Measurements from ENCODE around the gene SECISBP2.

The SECISBP2 gene

DNA sequence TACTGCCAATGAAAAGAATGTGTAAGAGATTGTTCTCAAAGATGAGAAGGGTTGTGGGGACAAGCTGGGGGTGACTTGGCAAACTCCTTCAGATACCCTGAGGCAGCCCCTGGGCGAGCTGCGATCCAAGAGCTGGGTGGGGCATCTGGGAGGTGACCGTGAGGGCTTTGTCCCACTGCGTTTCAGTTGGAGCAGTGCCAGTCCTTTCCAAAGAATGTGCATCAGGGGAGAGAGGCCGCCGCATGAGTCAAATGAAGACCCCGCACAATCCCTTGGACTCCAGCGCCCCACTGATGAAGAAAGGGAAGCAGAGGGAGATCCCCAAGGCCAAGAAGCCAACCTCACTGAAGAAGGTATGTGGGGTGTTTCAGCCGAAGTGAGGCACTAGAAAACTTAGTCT, 28.4 kb downstream of the SECISBP2 start:
- Histone ChIP-seq H3K4me1 (ENCODE audit: control insufficient read depth, insufficient read depth, low read length) (no peaks in the 10 kb centered on the region), H3K27ac (ENCODE audit: extremely low read depth, low read depth, low read length) (no peak overlapping the region), H3K36me3 (ENCODE audit: control insufficient read depth in 2 of 2, insufficient read depth in 1 of 2, low read length in 2 of 2) (peaks cover 8 to 96% of the 10 kb centered on the region in 2 experiments), H3K9me3 (ENCODE audit: control insufficient read depth, insufficient read depth, low read depth, low read length) (no peaks in the 10 kb centered on the region), H3K4me3 (ENCODE audit: low read depth, low read length) (no peak overlapping the region)
- ChIA-PET CTCF (interaction anchor here (0.7 to 1.0 kb wide), 4 partner anchors 42 to 955 kb away, joined by 3 read pairs; no protein-coding TSS in a partner anchor), POLR2A (no interaction called here)
- TF ChIP-seq ZNF184 (tag by site-specific recombination; IDR thresholded peaks at IDR 0.05), result no peak
- TF ChIP-seq ZNF354C (tag by site-specific recombination; IDR thresholded peaks at IDR 0.05; ENCODE audit: borderline replicate concordance, low read depth), result no peak
- TF ChIP-seq, protein P1, sequence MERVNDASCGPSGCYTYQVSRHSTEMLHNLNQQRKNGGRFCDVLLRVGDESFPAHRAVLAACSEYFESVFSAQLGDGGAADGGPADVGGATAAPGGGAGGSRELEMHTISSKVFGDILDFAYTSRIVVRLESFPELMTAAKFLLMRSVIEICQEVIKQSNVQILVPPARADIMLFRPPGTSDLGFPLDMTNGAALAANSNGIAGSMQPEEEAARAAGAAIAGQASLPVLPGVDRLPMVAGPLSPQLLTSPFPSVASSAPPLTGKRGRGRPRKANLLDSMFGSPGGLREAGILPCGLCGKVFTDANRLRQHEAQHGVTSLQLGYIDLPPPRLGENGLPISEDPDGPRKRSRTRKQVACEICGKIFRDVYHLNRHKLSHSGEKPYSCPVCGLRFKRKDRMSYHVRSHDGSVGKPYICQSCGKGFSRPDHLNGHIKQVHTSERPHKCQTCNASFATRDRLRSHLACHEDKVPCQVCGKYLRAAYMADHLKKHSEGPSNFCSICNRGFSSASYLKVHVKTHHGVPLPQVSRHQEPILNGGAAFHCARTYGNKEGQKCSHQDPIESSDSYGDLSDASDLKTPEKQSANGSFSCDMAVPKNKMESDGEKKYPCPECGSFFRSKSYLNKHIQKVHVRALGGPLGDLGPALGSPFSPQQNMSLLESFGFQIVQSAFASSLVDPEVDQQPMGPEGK (tag by site-specific recombination; IDR thresholded peaks at IDR 0.05), result no peak
- TF ChIP-seq YY2 (tag by site-specific recombination; IDR thresholded peaks at IDR 0.05), result no peak
- no peak for TF ChIP-seq ZNF114 (tag by site-specific recombination; IDR thresholded peaks at IDR 0.05)
- TF ChIP-seq ZNF223 (tag by site-specific recombination; IDR thresholded peaks at IDR 0.05), result no peak
- no peak for TF ChIP-seq ZNF596 (tag by site-specific recombination; IDR thresholded peaks at IDR 0.05)
- TF ChIP-seq BCL11B (tag by site-specific recombination; IDR thresholded peaks at IDR 0.05; ENCODE audit: low read depth), result no peak
- no peak for TF ChIP-seq ZNF133 (tag by site-specific recombination; IDR thresholded peaks at IDR 0.05)
- no peak for TF ChIP-seq ZNF2 (tag by site-specific recombination; IDR thresholded peaks at IDR 0.05)

- Histone ChIP-seq H3K4me1 (ENCODE audit: control insufficient read depth, insufficient read depth, low read length) (no peaks in the 10 kb centered on the region), H3K4me3 (ENCODE audit: low read depth, low read length) (no peak overlapping the region), H3K36me3 (ENCODE audit: control insufficient read depth in 2 of 2, insufficient read depth in 1 of 2, low read length in 2 of 2) (peaks cover 6 to 96% of the 10 kb centered on the region in 2 experiments; a peak in 2 of 3 replicates), H3K9me3 (ENCODE audit: control insufficient read depth, insufficient read depth, low read depth, low read length) (no peaks in the 10 kb centered on the region), H3K27ac (ENCODE audit: extremely low read depth, low read depth, low read length) (no peak overlapping the region)
- ChIA-PET POLR2A (no interaction called here), CTCF (interaction anchor here (0.7 to 2.1 kb wide), 2 partner anchors 201 to 463 kb away, joined by 3 to 7 read pairs; no protein-coding TSS in a partner anchor)
- TF ChIP-seq SCRT1 (tag by site-specific recombination; IDR thresholded peaks at IDR 0.05; ENCODE audit: borderline replicate concordance) (no peak), ZNF391 (tag by site-specific recombination; IDR thresholded peaks at IDR 0.05; ENCODE audit: borderline replicate concordance, low read depth) (no peak), SP7 (tag by site-specific recombination; IDR thresholded peaks at IDR 0.05) (no peak), ZNF169 (tag by site-specific recombination; IDR thresholded peaks at IDR 0.05) (no peak), ZNF280D (tag by site-specific recombination; IDR thresholded peaks at IDR 0.05) (no peak), ZNF138 (tag by site-specific recombination; IDR thresholded peaks at IDR 0.05; ENCODE audit: borderline replicate concordance) (no peak), ZNF792 (tag by site-specific recombination; IDR thresholded peaks at IDR 0.05) (no peak), EGR2 (tag by site-specific recombination; IDR thresholded peaks at IDR 0.05; ENCODE audit: low read depth) (no peak)
- TF ChIP-seq, protein P2, sequence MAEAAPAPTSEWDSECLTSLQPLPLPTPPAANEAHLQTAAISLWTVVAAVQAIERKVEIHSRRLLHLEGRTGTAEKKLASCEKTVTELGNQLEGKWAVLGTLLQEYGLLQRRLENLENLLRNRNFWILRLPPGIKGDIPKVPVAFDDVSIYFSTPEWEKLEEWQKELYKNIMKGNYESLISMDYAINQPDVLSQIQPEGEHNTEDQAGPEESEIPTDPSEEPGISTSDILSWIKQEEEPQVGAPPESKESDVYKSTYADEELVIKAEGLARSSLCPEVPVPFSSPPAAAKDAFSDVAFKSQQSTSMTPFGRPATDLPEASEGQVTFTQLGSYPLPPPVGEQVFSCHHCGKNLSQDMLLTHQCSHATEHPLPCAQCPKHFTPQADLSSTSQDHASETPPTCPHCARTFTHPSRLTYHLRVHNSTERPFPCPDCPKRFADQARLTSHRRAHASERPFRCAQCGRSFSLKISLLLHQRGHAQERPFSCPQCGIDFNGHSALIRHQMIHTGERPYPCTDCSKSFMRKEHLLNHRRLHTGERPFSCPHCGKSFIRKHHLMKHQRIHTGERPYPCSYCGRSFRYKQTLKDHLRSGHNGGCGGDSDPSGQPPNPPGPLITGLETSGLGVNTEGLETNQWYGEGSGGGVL (tag by site-specific recombination; IDR thresholded peaks at IDR 0.05), result no peak
- TF ChIP-seq, protein P3, sequence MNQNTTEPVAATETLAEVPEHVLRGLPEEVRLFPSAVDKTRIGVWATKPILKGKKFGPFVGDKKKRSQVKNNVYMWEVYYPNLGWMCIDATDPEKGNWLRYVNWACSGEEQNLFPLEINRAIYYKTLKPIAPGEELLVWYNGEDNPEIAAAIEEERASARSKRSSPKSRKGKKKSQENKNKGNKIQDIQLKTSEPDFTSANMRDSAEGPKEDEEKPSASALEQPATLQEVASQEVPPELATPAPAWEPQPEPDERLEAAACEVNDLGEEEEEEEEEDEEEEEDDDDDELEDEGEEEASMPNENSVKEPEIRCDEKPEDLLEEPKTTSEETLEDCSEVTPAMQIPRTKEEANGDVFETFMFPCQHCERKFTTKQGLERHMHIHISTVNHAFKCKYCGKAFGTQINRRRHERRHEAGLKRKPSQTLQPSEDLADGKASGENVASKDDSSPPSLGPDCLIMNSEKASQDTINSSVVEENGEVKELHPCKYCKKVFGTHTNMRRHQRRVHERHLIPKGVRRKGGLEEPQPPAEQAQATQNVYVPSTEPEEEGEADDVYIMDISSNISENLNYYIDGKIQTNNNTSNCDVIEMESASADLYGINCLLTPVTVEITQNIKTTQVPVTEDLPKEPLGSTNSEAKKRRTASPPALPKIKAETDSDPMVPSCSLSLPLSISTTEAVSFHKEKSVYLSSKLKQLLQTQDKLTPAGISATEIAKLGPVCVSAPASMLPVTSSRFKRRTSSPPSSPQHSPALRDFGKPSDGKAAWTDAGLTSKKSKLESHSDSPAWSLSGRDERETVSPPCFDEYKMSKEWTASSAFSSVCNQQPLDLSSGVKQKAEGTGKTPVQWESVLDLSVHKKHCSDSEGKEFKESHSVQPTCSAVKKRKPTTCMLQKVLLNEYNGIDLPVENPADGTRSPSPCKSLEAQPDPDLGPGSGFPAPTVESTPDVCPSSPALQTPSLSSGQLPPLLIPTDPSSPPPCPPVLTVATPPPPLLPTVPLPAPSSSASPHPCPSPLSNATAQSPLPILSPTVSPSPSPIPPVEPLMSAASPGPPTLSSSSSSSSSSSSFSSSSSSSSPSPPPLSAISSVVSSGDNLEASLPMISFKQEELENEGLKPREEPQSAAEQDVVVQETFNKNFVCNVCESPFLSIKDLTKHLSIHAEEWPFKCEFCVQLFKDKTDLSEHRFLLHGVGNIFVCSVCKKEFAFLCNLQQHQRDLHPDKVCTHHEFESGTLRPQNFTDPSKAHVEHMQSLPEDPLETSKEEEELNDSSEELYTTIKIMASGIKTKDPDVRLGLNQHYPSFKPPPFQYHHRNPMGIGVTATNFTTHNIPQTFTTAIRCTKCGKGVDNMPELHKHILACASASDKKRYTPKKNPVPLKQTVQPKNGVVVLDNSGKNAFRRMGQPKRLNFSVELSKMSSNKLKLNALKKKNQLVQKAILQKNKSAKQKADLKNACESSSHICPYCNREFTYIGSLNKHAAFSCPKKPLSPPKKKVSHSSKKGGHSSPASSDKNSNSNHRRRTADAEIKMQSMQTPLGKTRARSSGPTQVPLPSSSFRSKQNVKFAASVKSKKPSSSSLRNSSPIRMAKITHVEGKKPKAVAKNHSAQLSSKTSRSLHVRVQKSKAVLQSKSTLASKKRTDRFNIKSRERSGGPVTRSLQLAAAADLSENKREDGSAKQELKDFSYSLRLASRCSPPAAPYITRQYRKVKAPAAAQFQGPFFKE (tag by site-specific recombination; IDR thresholded peaks at IDR 0.05; ENCODE audit: borderline replicate concordance), result no peak
- TF ChIP-seq, protein P4, sequence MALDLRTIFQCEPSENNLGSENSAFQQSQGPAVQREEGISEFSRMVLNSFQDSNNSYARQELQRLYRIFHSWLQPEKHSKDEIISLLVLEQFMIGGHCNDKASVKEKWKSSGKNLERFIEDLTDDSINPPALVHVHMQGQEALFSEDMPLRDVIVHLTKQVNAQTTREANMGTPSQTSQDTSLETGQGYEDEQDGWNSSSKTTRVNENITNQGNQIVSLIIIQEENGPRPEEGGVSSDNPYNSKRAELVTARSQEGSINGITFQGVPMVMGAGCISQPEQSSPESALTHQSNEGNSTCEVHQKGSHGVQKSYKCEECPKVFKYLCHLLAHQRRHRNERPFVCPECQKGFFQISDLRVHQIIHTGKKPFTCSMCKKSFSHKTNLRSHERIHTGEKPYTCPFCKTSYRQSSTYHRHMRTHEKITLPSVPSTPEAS (tag by site-specific recombination; IDR thresholded peaks at IDR 0.05), result no peak
Observed at GRCh38 chr9:89347651-89348050, 29.4 kb downstream of the SECISBP2 start.
